Ishikawa (cell line): ENCODE results near the gene ATXN1L.

Experiments
- CEBPB ChIP-seq: IDR thresholded peaks from 2 replicates; pipeline ENCODE4 v1.6.1; 2012
- CREB1 ChIP-seq: IDR thresholded peaks from 2 replicates; pipeline ENCODE4 v1.6.1; 2012; ENCODE audit warnings: low read depth
- EGR1 ChIP-seq: IDR thresholded peaks from 2 replicates; pipeline ENCODE4 v1.6.1; 2012
- EP300 ChIP-seq: IDR thresholded peaks from 2 replicates; pipeline ENCODE4 v1.6.1; 2012; ENCODE audit warnings: borderline replicate concordance
- FOXM1 ChIP-seq: IDR thresholded peaks from 2 replicates; pipeline ENCODE4 v1.6.1; 2012; ENCODE audit warnings: low read depth, borderline replicate concordance
- MAX ChIP-seq: IDR thresholded peaks from 2 replicates; pipeline ENCODE4 v1.6.1; 2012
- NFIC ChIP-seq: IDR thresholded peaks from 2 replicates; pipeline ENCODE4 v1.6.1; 2012
- RAD21 ChIP-seq: IDR thresholded peaks from 2 replicates; pipeline ENCODE4 v1.6.1; 2012; ENCODE audit warnings: low read depth
- REST ChIP-seq: IDR thresholded peaks from 2 replicates; pipeline ENCODE4 v1.6.1; 2012; ENCODE audit warnings: low read depth, mild to moderate bottlenecking
- TAF1 ChIP-seq: IDR thresholded peaks from 2 replicates; pipeline ENCODE4 v1.6.1; 2012; ENCODE audit warnings: low read depth, mild to moderate bottlenecking
- TCF12 ChIP-seq: IDR thresholded peaks from 2 replicates; pipeline ENCODE4 v1.6.1; 2012; ENCODE audit warnings: low read depth
- TEAD4 ChIP-seq: IDR thresholded peaks from 2 replicates; pipeline ENCODE4 v1.6.1; 2012
- USF1 ChIP-seq: IDR thresholded peaks from 2 replicates; pipeline ENCODE4 v1.6.1; 2012
- YY1 ChIP-seq: IDR thresholded peaks from 2 replicates; pipeline ENCODE4 v1.6.1; 2012; ENCODE audit warnings: low read depth
- ZBTB7A ChIP-seq: IDR thresholded peaks from 2 replicates; pipeline ENCODE4 v1.6.1; 2012; ENCODE audit warnings: low read depth

The ATXN1L gene

GRCh38 chr16:71867939-71868338 is 22.2 kb downstream of the ATXN1L start:
- TF ChIP-seq TAF1: no peak
- no peak for TF ChIP-seq FOXM1
- TF ChIP-seq NFIC: no peak
- TF ChIP-seq REST: no peak
- TF ChIP-seq USF1: no peak

- TF ChIP-seq YY1 (no peak), TCF12 (no peak), MAX (no peak), CREB1 (no peak), ZBTB7A (no peak), CEBPB (no peak), TEAD4 (no peak), EP300 (no peak), USF1 (no peak), FOXM1 (no peak), RAD21 (no peak), EGR1 (no peak)
Observed at GRCh38 chr16:71869089-71869488, 23.3 kb downstream of the ATXN1L start.

- TF ChIP-seq RAD21 (no peak), TAF1 (no peak), FOXM1 (no peak), CREB1 (no peak), ZBTB7A (no peak), CEBPB (no peak), MAX (no peak), TCF12 (no peak), YY1 (no peak), TEAD4 (no peak), EGR1 (no peak), NFIC (no peak), EP300 (no peak), REST (no peak), USF1 (no peak)
Observed at GRCh38 chr16:71870818-71871217, 25.0 kb downstream of the ATXN1L start.

- TF ChIP-seq EP300 (no peak), FOXM1 (no peak), RAD21 (no peak)
Observed at GRCh38 chr16:71873199-71873598, 27.4 kb downstream of the ATXN1L start.

GRCh38 chr16:71878911-71879310 is 33.1 kb downstream of the ATXN1L start:
- TF ChIP-seq RAD21 (no peak), TEAD4 (no peak), TCF12 (no peak)

GRCh38 chr16:71880176-71880575 is 34.4 kb downstream of the ATXN1L start:
- TF ChIP-seq EP300 (no peak), CREB1 (no peak), CEBPB (no peak), NFIC (no peak), REST (no peak), RAD21 (no peak), TCF12 (no peak), EGR1 (no peak), TAF1 (no peak), USF1 (no peak), YY1 (no peak), ZBTB7A (no peak), MAX (no peak), TEAD4 (no peak), FOXM1 (no peak)
